ACC112 (cell line): Measurements from ENCODE around the gene TMEM17.

Experiments
- H2AFZ ChIP-seq: fragments of 200-600 bp; sonication (generic); one replicate; pipeline ENCODE4 v1.6.0; 2017; ENCODE audit warnings: antibody characterized with exemption, low read length; ENCODE audit not compliant: unreplicated experiment
- H3K27ac ChIP-seq: fragments of 200-600 bp; sonication (generic); 2 replicates; pipeline ENCODE4 v1.5.1; 2014; ENCODE audit warnings: low read depth, mild to moderate bottlenecking, antibody characterized with exemption, low read length, moderate library complexity
- H3K27me3 ChIP-seq: fragments of 200-600 bp; sonication (generic); 2 replicates; pipeline ENCODE4 v1.6.1; 2014; ENCODE audit warnings: mild to moderate bottlenecking, antibody characterized with exemption, low read length, moderate library complexity, mixed read lengths; ENCODE audit not compliant: insufficient read depth
- H3K36me3 ChIP-seq: fragments of 200-600 bp; sonication (generic); 2 replicates; pipeline ENCODE4 v1.6.1; 2016; ENCODE audit warnings: mild to moderate bottlenecking, antibody characterized with exemption, low read length, moderate library complexity, mixed read lengths; ENCODE audit not compliant: insufficient read depth
- H3K4me1 ChIP-seq: fragments of 200-600 bp; sonication (generic); one replicate; pipeline ENCODE4 v1.6.1; 2016; ENCODE audit warnings: low read length, mixed read lengths; ENCODE audit not compliant: insufficient read depth, unreplicated experiment, control insufficient read depth
- H3K4me3 ChIP-seq: fragments of 200-600 bp; sonication (generic); 2 replicates; pipeline ENCODE4 v1.5.1; 2014; ENCODE audit warnings: mild to moderate bottlenecking, low read depth, low read length
- H3K79me2 ChIP-seq: fragments of 200-600 bp; sonication (generic); one replicate; pipeline ENCODE4 v1.6.0; 2016; ENCODE audit warnings: low read length; ENCODE audit not compliant: control insufficient read depth, unreplicated experiment, insufficient read depth

The TMEM17 gene

GRCh38 chr2:62506421-62506750 is 391 bp upstream of the TMEM17 start:
- no peaks in the 10 kb centered on the region for H3K27me3 ChIP-seq
- no peaks in the 10 kb centered on the region for H3K79me2 ChIP-seq
- peak overlapping the region; percentile 88 for H3K4me3 ChIP-seq
- H2AFZ ChIP-seq, result peak overlapping the region; percentile 94
- H3K36me3 ChIP-seq, result peaks cover 6% of the 10 kb centered on the region; the same call in 1 of the 2 replicates
- peaks cover 5% of the 10 kb centered on the region for H3K4me1 ChIP-seq
- H3K27ac ChIP-seq, result peak overlapping the region; percentile 83

GRCh38 chr2:62505109-62505749 is 766 bp downstream of the TMEM17 start:
- Histone ChIP-seq H3K36me3 (peaks cover 7% of the 10 kb centered on the region; the same call in 1 of the 2 replicates), H3K4me3 (peak overlapping the region; percentile 88), H3K79me2 (no peaks in the 10 kb centered on the region), H3K4me1 (peaks cover 5% of the 10 kb centered on the region), H3K27me3 (no peaks in the 10 kb centered on the region), H2AFZ (peak overlapping the region; percentile 94), H3K27ac (peak overlapping the region; percentile 83)

- peaks cover 7% of the 10 kb centered on the region; the same call in 1 of the 2 replicates for H3K36me3 ChIP-seq
- no peak overlapping the region for H3K27ac ChIP-seq
- no peaks in the 10 kb centered on the region for H3K27me3 ChIP-seq
- H3K79me2 ChIP-seq, result no peaks in the 10 kb centered on the region
- H3K4me3 ChIP-seq, result no peak overlapping the region; the same call in 1 of the 2 replicates
- H3K4me1 ChIP-seq, result peaks cover 5% of the 10 kb centered on the region
- peak overlapping the region; percentile 94 for H2AFZ ChIP-seq
These were observed 1.3 kb downstream of the TMEM17 start for GRCh38 chr2:62504657-62505056.

GRCh38 chr2:62501794-62502500 is 4.0 kb downstream of the TMEM17 start:
- Histone ChIP-seq H3K79me2 (no peaks in the 10 kb centered on the region), H3K27ac (no peak overlapping the region), H3K36me3 (peaks cover 7% of the 10 kb centered on the region; the same call in 1 of the 2 replicates), H3K4me3 (no peak overlapping the region), H2AFZ (peak overlapping the region; percentile 66), H3K4me1 (peaks cover 5% of the 10 kb centered on the region), H3K27me3 (no peaks in the 10 kb centered on the region)

GRCh38 chr2:62501069-62501468 is 4.9 kb downstream of the TMEM17 start:
- H3K27me3 ChIP-seq, result no peaks in the 10 kb centered on the region
- peaks cover 7% of the 10 kb centered on the region; the same call in 1 of the 2 replicates for H3K36me3 ChIP-seq
- H3K4me3 ChIP-seq, result no peak overlapping the region
- no peaks in the 10 kb centered on the region for H3K79me2 ChIP-seq
- no peak overlapping the region for H2AFZ ChIP-seq
- peaks cover 5% of the 10 kb centered on the region for H3K4me1 ChIP-seq
- no peak overlapping the region for H3K27ac ChIP-seq

- H2AFZ ChIP-seq, result no peak overlapping the region
These were observed 6.5 kb downstream of the TMEM17 start for GRCh38 chr2:62499430-62500060.

GRCh38 chr2:62498739-62499138 is 7.3 kb downstream of the TMEM17 start:
- H3K27me3 ChIP-seq, result no peaks in the 10 kb centered on the region
- H3K79me2 ChIP-seq, result no peaks in the 10 kb centered on the region
- no peak overlapping the region for H3K4me3 ChIP-seq
- no peak overlapping the region for H2AFZ ChIP-seq
- no peak overlapping the region for H3K27ac ChIP-seq
- no peaks in the 10 kb centered on the region for H3K4me1 ChIP-seq
- peaks cover 7% of the 10 kb centered on the region; the same call in 1 of the 2 replicates for H3K36me3 ChIP-seq

More at GRCh38 chr2:62499430-62500060, 6.5 kb downstream of the TMEM17 start:
- H3K4me3 ChIP-seq, result no peak overlapping the region
- H3K4me1 ChIP-seq, result no peaks in the 10 kb centered on the region
- H3K36me3 ChIP-seq, result peaks cover 7% of the 10 kb centered on the region; the same call in 1 of the 2 replicates
- no peak overlapping the region for H3K27ac ChIP-seq
- H3K27me3 ChIP-seq, result no peaks in the 10 kb centered on the region
- no peaks in the 10 kb centered on the region for H3K79me2 ChIP-seq

- Histone ChIP-seq H3K4me3 (no peak overlapping the region), H3K27me3 (no peaks in the 10 kb centered on the region), H3K27ac (no peak overlapping the region), H3K36me3 (no peaks in the 10 kb centered on the region), H3K4me1 (no peaks in the 10 kb centered on the region), H2AFZ (no peak overlapping the region), H3K79me2 (no peaks in the 10 kb centered on the region)
These were observed 10.2 kb downstream of the TMEM17 start for GRCh38 chr2:62495761-62496160.

- Histone ChIP-seq H3K79me2 (no peaks in the 10 kb centered on the region), H3K4me3 (no peak overlapping the region), H3K27me3 (no peaks in the 10 kb centered on the region), H3K36me3 (no peaks in the 10 kb centered on the region), H3K4me1 (no peaks in the 10 kb centered on the region), H2AFZ (no peak overlapping the region), H3K27ac (no peak overlapping the region)
These were observed 13.9 kb downstream of the TMEM17 start for GRCh38 chr2:62492048-62492447.

- Histone ChIP-seq H3K79me2 (no peaks in the 10 kb centered on the region), H3K36me3 (no peaks in the 10 kb centered on the region)
These were observed 16.3 kb downstream of the TMEM17 start for GRCh38 chr2:62489702-62490101.

More at GRCh38 chr2:62489702-62490101, 16.3 kb downstream of the TMEM17 start:
- H3K4me3 ChIP-seq, result no peak overlapping the region
- no peak overlapping the region for H3K27ac ChIP-seq
- peaks cover 14% of the 10 kb centered on the region for H3K4me1 ChIP-seq
- H2AFZ ChIP-seq, result no peak overlapping the region
- no peaks in the 10 kb centered on the region for H3K27me3 ChIP-seq
